EH (cell line): ENCODE measurements around the gene GRIA1.
"Not testable (repeated sequence)": the region's sequence is repeated elsewhere in the genome, so short reads cannot be mapped to it uniquely, and the experiment has no call there.

Source experiments
- DNase-seq: peaks from one replicate; pipeline ENCODE4 v3.0.0-alpha.2; 2015; ENCODE audit warnings: low read depth

Gene GRIA1

DNA sequence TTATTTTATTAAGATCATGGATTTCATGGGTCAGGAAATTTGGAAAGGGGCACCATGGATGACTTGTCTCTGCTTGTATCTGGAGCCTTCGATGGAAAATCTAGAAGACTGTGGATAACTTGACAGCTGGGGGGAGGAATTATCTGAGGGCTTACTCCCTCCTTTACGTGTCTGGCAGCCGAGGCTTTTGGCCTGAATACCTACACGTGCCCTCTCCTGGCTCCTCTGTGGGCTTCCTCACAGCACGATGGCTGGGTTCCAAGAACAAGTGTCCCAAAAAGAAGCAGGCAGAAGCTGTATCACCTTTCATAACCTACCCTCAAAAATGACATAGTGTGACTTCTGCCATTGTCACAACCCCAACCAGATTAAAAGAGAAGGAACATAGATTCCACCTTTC is 228.9 kb downstream of the GRIA1 start:
- no peak for DNase-seq

DNA sequence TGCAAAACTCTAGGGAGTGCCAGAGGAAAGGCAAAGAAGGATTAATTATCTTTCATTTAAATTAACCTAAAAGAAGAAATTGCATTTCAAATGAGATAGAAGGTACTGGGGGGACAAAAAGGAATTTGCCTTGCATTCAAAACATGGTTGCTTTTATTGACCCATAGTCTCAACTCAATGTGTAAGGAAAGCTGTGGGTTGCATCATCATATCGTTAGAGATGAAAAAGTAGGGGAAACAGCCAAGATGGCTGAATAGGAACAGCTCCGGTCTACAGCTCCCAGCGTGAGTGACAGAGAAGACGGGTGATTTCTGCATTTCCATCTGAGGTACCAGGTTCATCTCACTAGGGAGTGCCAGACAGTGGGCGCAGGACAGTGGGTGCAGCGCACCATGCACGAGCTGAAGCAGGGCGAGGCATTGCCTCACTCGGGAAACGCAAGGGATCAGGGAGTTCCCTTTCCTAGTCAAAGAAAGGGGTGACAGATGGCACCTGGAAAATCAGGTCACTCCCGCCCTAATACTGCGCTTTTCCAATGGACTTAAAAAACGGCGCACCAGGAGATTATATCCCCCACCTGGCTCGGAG is 232.6 kb downstream of the GRIA1 start:
- not testable (repeated sequence) for DNase-seq

DNA sequence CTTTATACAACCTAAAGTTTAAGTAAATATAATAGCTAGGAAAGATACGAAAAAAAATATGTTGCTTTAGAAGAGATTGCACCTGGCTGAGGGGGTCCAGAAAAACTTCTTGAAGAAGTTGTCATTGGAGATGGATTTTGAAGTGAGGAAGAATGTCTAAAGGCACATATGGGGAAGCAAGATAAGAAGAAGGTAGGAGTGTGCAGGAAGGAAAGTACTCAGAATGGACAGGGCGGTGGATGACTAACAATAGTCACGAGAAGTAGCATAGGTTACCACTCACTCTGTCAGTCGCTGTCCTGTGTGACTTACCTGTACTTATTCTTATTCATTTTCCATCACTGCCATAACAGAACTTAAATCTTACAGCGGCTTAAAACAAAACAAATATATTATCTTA is 251.6 kb downstream of the GRIA1 start:
- no peak for DNase-seq

DNA sequence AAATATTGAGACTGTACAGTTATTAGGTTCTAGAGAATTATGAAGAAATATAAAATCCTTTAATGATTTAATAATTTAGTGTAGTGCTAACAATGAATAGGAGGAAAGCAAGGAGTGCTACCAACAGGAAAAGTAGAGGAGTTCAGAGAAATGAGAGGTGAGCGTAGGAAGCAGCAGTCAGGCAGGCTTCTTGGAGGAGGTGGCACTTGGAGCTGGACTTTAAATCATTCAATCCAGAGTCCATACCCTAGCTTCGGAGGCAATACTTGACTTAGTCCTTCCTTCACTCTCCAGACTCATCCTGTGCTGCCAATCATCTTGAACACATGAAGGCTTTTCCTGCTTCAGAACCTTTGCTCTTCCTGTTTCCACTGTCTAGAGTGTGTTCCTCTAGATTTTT is 254.3 kb downstream of the GRIA1 start:
- DNase-seq = no peak

DNA sequence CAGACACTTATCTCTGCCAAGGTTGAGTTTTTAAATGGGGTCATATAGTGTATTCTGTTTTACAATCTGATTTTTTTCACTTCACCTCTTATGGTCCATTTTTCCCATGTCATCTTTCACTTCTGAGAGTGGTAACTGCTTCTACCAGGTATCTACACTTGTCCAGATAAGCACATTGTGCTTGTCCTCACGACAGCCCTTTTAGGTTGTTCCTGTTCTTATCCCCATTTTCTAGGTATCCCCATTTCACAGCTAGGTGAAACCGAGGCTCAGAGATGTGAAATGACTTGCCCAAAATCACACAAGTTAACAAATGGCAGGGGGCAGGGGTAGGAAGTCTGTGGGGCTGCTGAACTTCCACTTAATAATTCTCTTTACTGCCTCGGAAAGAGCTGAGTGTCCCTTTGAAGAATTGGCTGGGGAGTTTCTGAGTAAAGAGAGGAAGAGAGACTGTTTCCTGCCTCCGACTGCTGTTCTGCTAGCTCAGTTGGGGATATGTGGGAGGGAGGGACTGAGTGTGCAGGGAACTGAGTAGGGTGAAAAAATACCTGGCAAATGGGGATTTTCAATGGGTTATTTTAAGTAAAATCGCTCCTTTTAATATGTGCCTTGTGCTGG is 255.4 kb downstream of the GRIA1 start:
- DNase-seq = peak; percentile 16

DNA sequence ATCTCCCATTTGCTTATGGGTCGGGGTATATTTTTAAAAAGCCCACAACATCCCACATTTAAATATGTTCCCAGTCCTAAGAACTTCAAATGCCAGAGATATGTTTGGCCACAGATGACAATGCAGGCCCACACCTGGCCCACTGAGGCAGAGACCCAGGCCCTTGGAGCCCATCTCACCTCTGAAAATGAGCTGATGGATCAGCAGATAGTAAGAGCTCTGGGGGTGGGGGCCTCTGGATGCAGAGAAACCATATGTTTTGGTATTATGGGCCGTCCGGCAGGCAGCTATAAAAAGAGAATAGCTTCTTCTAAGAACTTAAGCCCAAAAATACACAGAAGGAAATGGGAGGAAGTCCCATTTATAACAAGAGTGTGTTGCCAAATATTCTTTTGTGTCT is 256.0 kb downstream of the GRIA1 start:
- DNase-seq = no peak

DNA sequence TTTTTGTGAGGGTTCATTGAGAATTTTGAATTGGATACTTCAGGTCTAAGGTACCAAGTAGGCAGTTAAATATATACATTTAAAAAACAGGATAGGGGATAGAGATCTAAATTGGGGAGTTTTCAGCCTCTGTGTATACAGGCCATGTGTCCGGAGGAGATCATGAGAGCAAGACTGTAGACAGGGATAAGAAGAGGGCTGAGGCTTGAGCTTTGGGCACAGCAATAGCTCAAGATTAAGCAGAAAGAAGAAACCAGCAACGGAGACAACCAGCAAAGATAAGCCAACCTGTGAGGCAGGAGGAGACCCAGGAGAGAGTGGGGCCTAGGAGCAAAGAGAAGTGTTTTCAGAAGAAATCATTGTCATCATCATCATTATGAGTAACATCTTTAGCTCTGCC is 258.4 kb downstream of the GRIA1 start:
- DNase-seq = no peak

DNA sequence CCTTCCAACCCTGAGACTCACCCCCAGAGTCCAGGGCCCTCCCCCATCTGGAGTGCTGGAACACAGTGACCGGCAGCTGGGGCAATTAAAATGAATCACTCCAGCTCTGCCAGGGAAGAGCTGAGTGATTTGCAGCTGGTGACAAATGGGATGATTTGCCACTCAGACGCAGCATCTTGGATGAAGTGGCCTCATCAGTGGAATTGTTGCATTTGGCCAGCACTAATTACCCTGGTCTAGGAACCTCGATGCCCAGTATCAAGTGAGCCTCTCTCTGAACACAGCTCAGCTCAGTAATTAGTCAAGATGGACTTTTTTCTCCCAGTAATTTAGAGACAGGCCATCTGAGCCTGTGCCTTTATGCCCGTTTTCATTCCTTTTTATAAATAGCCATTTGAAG is 259.5 kb downstream of the GRIA1 start:
- DNase-seq = peak; percentile 46

DNA sequence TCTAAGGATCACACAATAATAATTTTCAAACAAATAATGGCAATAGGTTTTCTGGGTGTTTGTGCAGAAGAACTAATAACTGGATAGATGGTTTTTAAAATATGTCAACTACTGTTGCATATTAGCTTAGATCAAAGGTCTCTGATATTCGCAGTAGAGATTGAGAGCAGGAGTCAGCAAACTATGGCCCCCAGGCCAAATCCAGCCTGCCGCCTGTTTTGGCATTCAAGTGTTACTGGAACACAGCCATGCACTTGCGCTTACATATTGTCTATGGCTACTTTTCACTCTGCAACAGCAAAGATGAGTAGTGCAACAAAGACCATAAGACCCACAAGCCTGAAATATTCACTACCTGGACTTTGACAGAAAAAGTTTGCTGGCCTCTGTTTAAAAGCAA is 260.8 kb downstream of the GRIA1 start:
- no peak for DNase-seq

DNA sequence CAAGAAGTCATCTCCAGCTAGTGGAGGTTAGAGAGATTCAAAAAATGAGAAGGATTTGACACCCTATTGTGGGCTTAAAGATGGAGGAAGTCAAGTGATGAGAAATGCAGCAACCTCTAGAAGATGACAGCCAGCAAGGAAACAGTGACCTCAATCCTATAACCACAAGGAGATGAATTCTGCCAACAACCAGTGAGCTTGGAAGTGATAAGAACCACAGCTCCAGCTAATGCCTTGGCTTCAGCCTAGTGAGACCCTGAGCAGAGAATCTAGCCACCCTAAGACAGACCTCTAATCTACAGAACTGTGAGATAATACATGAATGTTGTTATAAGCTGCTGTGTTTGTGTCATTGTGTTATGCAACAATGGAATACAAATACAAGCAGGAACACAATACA is 262.4 kb downstream of the GRIA1 start:
- no peak for DNase-seq

DNA sequence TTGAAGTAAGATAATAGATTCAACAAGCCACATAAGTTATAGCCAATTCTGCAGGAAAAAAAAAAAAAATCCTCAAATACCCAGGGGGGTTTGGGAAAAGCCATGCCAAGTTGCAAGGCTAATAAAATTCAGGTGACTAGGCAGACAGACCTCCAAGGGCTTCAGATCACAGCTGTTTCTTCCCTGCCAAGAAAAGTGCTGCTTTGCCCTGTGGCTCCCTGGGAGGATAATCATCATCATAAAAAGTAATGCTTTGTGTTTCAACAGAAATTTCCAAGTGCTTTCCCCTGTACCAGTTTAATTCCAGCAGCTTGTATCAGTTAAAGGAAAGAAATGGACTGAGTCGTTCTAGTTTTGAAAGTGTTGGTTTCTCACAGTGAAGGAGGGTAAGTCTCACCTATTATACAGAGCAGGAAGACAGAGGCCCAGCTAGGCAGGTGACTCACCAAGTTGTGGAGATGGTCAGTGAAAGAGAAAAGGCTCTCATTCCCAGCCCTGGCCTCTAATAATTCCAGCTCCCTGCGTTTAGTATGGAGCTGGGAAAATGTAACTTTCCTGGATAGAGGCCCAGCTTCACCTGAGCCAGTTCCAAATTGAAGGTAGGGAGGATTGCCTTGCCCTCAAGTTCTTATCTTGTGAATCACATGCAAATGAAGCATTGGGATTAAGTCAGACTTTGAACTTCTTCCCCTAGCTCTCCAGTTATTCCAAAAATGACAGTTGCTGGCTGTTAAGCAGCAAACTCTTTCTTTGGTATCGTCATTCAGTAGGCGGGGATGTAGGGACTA is 263.4 kb downstream of the GRIA1 start:
- DNase-seq = peak; percentile 7

DNA sequence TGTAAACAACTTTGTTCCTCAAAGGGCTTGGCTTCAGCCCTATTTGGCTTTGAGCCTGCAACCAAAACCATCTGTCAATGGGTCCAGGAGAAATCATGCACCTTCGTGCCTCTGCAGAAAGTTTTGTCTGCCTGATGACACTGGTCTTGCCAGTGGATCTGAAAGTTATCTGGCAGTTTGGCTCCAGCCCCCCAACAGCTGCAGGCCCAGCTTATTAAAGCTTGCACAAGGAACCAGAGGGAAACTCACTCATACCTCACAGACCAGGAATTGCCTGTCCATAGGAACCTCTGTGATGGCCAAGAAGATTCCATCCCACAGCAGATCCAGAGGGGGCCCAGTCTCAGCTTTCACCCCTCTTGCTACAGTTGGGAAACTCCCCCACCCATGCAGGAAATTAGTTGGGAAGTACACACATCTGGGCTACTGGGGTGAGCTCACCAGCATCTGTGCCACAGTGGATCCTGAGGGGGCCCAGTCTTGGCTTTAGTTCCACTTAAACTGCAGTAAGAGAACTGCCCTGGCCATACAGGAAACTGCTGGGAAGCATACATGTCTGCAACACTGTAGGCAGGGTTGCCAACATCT is 265.5 kb downstream of the GRIA1 start:
- DNase-seq = no peak

DNA sequence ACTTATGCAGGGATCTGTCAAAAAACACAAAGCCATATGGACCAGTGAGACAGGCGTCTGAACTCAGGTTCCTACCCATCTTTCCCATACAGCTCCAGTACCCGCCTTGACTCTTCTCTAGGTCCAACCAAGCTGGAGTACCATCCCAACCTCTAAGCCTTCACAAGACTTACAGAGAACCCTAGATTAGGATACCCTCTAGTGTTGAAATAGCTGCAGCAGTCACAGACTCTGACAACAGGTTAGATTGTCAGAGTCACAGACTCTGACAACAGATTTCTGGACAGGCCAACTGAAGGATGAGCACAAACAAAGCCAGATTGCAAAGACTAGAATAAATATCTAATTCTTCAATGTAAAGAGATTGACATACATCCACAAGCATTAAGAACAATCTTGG is 266.1 kb downstream of the GRIA1 start:
- peak; percentile 26 for DNase-seq

DNA sequence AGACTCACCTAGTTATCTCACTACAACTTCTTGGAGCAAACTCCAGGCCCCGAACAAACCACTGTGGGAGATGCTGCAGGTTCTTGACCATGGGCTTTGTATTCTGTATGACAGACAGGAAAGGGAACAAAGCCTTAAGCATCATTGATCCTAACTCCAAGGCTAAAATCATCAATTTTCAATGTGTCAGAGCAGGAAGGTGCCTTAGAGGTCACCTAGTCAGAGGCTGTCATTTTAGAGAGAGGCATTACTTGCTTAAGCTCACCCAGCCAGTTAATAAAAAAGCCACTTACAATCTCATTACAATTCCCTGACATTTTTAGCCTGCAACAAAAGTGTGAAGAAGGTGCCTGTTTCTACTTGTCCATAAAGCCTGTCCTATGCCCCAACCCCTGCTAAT is 275.5 kb downstream of the GRIA1 start:
- DNase-seq = no peak

DNA sequence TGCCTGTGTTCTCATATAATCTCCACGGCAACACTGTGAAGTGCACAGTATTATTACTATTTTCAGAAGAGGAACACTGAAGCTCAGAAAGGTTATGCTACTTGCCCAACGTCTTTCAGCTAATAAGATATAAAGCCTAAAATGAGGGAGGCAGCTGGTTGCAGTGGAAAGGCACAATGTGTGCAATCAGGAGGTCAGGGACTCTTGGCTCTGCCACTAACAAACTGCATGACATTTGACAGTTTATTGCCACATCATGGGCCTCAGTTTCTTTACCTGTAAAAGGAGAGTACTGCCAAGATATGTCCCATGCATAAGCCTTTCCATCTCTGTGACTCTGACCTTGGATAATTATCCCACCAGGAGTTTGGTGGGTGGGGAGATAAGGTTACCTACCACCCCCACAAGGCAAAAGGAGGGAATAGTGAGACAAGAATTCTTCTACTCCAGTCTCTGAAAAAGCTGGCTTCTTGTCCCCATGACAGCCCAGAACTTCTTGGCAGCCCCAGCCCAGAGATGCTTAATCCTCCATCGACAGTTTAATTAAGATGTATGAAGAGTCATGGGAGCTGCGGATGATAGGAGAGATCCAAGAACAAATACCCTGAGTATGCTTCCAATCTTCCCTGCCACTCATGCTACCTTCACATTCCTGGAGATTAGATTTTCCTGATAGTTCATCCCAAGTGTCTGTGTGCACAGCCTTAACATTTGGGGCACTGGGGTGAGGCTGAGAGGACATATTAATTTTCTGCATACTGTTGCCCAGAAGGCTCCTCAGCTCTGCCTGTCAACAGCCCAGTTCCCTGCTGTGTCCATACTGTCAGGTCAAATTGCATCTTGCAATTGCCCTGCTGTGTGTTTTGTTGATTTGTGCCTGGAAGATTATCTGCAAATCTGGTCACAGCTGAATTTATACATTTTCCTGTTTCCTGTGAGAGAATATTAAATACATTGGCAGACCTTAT is 277.0 kb downstream of the GRIA1 start:
- DNase-seq = no peak

DNA sequence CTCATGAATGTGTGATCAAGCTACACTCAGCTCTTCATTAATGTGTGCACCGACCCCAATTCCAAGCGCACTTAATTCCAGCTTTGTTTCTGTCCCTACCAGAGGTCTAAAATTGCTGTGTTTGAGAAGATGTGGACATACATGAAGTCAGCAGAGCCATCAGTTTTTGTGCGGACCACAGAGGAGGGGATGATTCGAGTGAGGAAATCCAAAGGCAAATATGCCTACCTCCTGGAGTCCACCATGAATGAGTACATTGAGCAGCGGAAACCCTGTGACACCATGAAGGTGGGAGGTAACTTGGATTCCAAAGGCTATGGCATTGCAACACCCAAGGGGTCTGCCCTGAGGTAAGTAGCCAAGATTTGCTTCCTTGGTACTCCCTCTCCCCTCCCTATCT is 279.6 kb downstream of the GRIA1 start:
- no peak for DNase-seq

DNA sequence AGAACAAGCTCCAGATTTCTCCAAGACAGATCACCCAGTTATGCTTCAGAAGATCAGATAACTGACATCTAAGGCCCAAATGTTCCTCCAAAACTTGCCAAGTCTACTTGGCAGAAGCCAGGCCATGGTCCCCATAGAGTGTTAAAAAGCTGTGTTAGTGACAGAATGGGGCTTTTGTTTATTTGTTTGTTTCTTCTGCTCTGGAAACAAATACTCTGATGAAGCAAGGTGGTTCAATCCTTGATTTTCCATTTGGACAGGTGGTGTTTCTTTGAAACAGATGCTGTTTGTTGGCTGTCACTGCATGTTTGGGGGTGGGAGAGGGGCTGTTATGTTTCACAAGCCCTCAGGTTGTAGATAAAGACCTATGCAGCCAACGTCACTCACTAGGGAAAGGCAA is 284.2 kb downstream of the GRIA1 start:
- no peak for DNase-seq

DNA sequence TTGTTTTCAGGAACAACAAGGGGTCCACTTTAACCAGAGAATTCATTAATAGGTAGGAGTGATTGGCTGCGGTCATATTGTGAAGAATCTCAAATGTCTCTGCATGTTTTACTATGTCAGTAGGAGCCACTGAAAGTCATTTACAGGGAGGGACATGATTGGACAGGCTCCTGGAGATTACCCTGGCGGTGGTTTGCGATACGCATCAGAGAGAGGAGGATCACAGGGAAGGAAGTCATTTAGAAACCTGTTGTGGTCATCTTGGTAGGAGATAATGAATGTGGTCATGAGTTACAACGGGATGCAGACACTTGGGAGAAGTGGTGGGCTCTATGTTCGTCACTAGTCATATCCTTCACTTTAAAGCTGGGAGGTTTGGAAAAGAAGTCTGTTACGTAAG is 285.5 kb downstream of the GRIA1 start:
- DNase-seq = no peak

DNA sequence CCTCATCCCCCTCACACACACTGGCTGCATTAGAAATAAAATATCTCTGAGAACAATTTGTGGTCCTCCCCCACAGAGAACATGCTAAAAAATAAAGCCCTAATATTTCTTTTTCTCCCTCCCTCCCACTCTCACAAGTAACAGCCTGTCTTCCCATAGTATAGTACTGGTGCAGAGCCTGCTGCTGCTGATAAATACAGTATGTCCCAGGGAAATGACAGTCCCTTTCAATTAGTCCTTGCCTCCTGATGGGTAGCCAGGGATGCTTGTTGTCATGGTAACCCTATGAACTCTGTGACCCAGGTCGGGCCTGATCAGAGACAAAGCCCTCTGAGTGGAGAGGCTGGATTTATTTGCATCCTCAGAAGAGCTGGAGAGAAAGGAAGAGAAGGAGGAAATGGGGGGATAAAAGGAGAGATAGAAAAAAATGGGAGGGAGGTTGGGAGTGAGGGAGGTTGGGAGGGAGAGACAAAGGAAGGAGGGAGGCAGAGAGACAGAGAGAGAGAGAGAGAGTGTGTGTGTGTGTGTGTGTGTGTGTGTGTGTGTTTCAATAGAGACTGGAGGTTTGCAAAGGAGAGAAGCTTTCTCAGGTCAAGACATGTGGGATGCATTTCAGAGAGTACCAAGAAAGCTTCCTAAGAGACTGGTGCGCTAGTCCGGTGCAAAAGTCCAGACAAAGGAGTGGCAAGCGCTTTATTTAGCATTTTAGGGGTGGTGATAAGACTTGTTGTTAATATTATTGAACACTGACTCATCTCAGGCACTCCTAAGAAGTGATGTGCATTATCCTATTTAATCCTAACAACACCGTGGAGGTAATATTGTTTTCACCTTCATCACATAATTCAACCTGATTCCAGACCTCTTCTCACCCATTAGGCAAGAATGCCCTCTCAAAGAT is 287.5 kb downstream of the GRIA1 start:
- no peak for DNase-seq

DNA sequence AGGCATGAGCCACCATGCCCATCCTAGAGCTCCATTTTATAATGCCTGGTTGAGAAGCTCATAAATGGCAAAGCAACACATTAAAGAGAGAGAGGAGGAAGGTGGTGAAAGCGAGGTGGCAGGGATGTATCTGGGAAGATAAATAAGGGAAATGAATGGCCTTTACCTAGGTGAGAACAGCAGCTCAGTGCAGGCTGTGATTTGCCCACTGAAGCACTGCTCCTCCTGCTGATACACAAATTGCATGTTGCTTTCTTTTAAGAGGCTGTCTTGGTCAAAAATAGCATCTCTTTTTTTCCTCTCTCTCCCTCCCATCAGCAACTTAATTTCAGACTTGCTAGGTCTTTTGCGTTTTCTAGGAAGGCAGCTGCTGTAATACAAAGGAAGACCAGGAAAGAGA is 289.4 kb downstream of the GRIA1 start:
- DNase-seq = no peak
